ENCODE results near the gene NUTM1.

DNA sequence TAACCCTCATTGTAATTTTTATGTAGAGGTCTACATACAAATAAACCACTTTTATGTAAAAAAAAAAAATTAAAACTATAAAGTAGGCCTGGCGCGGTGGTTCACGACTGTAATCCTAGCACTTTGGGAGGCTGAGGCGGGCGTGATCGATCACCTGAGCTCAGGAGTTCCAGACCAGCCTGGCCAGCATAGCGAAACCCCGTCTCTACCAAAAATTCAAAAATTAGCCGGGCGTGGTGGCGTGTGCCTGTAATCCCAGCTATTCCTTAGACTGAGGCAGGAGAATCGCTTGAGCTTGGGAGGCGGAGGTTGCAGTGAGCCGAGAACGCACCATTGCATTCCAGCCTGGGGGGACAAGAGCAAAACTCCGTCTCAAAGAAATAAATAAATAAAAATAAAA, 4.8 kb upstream of the NUTM1 start:
- TF ChIP-seq, protein P1, sequence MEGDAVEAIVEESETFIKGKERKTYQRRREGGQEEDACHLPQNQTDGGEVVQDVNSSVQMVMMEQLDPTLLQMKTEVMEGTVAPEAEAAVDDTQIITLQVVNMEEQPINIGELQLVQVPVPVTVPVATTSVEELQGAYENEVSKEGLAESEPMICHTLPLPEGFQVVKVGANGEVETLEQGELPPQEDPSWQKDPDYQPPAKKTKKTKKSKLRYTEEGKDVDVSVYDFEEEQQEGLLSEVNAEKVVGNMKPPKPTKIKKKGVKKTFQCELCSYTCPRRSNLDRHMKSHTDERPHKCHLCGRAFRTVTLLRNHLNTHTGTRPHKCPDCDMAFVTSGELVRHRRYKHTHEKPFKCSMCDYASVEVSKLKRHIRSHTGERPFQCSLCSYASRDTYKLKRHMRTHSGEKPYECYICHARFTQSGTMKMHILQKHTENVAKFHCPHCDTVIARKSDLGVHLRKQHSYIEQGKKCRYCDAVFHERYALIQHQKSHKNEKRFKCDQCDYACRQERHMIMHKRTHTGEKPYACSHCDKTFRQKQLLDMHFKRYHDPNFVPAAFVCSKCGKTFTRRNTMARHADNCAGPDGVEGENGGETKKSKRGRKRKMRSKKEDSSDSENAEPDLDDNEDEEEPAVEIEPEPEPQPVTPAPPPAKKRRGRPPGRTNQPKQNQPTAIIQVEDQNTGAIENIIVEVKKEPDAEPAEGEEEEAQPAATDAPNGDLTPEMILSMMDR (IDR thresholded peaks at IDR 0.05 in 2 of 3, conservative IDR thresholded peaks at IDR 0.05 in 1 of 3; ENCODE audit: borderline replicate concordance in 1 of 3, insufficient read depth in 1 of 3, low read depth in 2 of 3, low read length in 2 of 3): no peak
- TF ChIP-seq POLR2AphosphoS5 (IDR thresholded peaks at IDR 0.05; ENCODE audit: low read depth, low read length): no peak
- TF ChIP-seq, protein P2, sequence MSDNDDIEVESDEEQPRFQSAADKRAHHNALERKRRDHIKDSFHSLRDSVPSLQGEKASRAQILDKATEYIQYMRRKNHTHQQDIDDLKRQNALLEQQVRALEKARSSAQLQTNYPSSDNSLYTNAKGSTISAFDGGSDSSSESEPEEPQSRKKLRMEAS (IDR thresholded peaks at IDR 0.05): no peak
- no peak for TF ChIP-seq RAD21 (IDR thresholded peaks at IDR 0.05; ENCODE audit: low read depth)
- TF ChIP-seq, protein P3, sequence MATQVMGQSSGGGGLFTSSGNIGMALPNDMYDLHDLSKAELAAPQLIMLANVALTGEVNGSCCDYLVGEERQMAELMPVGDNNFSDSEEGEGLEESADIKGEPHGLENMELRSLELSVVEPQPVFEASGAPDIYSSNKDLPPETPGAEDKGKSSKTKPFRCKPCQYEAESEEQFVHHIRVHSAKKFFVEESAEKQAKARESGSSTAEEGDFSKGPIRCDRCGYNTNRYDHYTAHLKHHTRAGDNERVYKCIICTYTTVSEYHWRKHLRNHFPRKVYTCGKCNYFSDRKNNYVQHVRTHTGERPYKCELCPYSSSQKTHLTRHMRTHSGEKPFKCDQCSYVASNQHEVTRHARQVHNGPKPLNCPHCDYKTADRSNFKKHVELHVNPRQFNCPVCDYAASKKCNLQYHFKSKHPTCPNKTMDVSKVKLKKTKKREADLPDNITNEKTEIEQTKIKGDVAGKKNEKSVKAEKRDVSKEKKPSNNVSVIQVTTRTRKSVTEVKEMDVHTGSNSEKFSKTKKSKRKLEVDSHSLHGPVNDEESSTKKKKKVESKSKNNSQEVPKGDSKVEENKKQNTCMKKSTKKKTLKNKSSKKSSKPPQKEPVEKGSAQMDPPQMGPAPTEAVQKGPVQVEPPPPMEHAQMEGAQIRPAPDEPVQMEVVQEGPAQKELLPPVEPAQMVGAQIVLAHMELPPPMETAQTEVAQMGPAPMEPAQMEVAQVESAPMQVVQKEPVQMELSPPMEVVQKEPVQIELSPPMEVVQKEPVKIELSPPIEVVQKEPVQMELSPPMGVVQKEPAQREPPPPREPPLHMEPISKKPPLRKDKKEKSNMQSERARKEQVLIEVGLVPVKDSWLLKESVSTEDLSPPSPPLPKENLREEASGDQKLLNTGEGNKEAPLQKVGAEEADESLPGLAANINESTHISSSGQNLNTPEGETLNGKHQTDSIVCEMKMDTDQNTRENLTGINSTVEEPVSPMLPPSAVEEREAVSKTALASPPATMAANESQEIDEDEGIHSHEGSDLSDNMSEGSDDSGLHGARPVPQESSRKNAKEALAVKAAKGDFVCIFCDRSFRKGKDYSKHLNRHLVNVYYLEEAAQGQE (IDR thresholded peaks at IDR 0.05; ENCODE audit: low read depth): no peak
- no peak for TF ChIP-seq EZH2phosphoT487 (IDR thresholded peaks at IDR 0.05; ENCODE audit: borderline replicate concordance)
- no peak for TF ChIP-seq TCF7L2 (IDR thresholded peaks at IDR 0.05; ENCODE audit: borderline replicate concordance, extremely low read depth, insufficient read depth, insufficient read length)
- no peak for TF ChIP-seq POLR2A (IDR thresholded peaks at IDR 0.05; ENCODE audit: borderline replicate concordance, extremely low read depth, insufficient read depth, insufficient read length)
- no peak for TF ChIP-seq CEBPB (IDR thresholded peaks at IDR 0.05; ENCODE audit: low read depth)

All from HCT116 (cell line).